GM18951 (cell line): ENCODE measurements around the gene NBEAL1.
"Not testable (repeated sequence)": the region's sequence is repeated elsewhere in the genome, so short reads cannot be mapped to it uniquely, and the experiment has no call there.

Experiments
- POLR2A ChIP-seq: IDR thresholded peaks from 4 replicates; pipeline ENCODE4 v1.6.1; 2011; ENCODE audit warnings: mild to moderate bottlenecking; ENCODE audit not compliant: insufficient read length, insufficient read depth; ENCODE audit errors: extremely low read depth
- in situ Hi-C: fragments of 300-500 bp; cut with MboI; formaldehyde crosslinking; loops from one replicate; pipeline ENCODE4 v1.12.0; 2022; ENCODE audit warnings: low sequenced_read_pairs, mixed read lengths, inconsistent platforms; ENCODE audit not compliant: unreplicated experiment

NBEAL1 gene

DNA sequence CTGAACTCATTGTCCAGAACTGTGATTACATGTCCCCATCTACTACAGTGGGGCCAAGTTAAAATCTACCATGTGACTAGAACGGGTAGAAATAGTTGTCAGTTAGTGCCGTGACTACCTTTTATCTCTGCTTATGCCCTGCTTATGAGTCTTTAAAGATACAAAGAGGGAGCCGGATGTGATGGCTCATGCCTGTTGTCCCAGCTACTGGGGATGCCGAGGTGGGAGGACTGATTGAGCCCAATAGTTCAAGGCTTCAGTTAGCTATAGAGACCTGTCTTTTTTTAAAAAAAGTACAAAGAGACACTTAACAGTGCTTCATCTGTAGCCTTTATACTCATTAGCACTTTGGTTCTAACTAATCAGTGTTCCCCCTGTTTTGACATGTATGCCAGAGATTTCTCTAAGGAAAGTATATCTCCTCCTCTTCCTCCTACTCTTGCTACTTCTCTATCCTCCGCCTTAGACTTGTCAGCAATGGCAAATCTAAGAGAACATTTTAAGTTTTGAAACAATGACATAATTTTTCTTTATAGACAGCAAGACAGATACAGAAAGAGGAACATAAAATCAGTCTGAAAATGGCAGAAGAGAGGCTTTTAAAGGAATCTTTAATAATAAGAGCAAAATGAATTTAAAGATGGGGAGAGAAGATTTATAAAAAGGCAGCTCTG is 45.0 kb downstream of the NBEAL1 start:
- no peak for TF ChIP-seq POLR2A
- in situ Hi-C loops: no loop called here

DNA sequence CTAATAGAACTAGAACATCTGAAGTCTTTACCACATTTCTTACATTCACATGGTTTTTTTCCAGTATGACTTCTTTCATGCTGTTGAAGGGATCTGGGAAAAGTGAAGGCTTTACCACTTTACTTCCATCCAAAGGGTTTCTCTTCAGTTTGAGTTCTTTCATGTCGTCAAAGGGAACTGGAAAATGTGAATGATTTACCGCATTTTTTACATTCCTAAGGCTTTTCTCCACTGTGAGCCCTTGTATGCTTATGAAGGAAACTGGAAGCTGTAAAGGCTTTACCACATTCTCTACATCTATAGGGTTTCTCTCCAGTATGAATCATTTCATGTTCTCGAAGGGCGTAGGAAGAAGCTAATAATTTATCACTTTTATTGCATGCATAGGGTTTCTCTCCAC is 46.7 kb downstream of the NBEAL1 start:
- no peak for TF ChIP-seq POLR2A
- in situ Hi-C loops: no loop called here

DNA sequence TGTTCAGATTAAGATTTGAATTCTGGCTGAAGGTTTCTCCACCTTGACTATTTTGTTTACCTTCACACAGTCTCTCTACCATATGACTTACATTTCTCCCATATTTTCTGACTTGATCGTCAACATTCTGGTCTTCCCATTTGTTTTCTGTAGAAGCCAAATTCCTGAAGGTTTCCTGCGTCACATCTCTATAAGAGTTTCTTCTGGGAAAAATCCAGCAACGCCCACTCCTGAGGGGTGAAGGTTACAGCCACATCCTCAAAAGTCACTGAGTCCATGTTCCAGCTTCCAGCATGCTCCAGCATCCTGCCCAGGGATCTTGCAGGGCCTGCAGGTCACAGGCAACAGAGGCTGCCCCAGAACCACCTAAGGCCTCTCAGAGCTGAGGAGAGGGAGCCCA is 47.5 kb downstream of the NBEAL1 start:
- TF ChIP-seq POLR2A: no peak
- in situ Hi-C loops: no loop called here

DNA sequence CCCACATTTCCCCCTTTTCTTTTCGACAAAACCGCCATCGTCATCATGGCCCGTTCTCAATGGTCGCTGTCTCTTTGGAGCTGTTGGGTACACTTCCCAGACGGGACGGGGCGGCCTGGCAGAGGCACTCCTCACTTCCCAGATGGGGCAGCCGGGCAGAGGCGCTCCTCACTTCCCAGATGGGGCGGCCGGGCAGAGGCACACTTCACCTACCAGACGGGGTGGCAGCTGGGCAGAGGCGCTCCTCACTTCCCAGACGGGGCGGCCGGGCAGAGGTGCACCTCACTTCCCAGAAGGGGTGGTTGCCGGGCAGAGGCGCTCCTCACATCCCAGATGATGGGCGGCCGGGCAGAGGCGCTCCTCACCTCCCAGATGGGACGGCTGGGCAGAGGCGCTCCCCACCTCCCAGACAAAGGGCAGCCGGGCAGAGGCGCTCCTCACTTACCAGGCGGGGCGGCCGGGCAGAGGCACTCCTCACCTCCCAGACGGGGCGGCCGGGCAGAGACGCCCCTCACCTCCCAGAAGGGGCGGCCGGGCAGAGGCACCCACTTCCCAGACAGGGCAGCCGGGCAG is 51.9 kb downstream of the NBEAL1 start:
- in situ Hi-C loops: not testable (repeated sequence)

DNA sequence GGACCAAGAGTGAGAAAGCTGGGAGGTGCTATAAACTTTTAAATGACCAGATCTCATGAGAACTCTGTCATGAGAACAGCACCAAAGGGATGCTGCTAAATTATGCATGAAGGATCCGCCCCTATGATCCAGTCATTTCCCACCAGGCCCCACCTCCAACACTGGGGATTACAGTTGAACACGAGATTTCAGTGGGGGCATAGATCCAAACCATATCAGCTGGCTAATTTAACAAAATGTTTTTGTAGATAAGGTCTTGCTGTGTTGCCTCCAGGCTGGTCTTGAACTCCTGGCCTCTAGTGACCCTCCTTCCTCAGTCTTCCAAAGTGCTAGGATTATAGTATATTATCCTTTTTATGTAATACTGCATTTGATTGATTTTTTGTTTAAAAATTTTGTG is 56.0 kb downstream of the NBEAL1 start:
- in situ Hi-C loops: no loop called here
- no peak for TF ChIP-seq POLR2A

DNA sequence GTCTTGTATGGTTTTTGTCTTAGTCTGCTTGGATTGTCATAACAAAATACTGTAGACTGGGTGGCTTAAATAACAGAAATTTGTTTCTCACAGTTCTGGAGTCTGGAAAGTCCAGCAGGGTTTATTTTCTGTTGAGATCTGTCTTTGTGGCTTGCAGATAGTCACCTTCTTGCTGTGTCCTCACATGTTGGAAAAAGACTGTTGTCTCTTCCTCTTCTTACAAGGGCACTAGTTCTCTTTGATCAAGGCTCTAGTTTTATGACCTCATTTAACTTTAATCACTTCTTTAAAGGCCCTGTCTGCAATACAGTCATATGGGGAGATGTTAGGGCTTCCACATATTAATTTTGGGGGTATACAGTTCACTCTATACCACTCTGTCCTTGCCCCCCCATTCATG is 56.5 kb downstream of the NBEAL1 start:
- in situ Hi-C loops: no loop called here
- no peak for TF ChIP-seq POLR2A

DNA sequence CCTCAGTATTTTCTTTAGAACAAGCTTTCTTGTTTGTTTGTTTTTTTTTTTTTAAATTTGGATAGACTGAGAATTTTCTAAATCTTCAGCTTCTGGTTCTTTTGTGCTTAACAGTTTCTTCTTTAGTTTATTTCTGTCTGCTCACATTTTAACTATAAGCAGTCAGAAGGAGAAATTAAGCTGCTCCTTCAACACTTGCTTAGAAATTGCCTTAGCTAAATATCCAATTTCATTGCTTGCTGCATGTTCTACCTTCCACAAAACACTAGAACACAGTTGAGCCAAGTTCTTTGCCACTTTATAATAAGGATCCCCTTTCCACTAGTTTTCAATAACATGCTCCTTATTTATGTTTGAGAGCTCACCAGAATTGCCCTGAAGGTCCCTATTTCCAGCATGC is 57.7 kb downstream of the NBEAL1 start:
- in situ Hi-C loops: no loop called here
- no peak for TF ChIP-seq POLR2A

DNA sequence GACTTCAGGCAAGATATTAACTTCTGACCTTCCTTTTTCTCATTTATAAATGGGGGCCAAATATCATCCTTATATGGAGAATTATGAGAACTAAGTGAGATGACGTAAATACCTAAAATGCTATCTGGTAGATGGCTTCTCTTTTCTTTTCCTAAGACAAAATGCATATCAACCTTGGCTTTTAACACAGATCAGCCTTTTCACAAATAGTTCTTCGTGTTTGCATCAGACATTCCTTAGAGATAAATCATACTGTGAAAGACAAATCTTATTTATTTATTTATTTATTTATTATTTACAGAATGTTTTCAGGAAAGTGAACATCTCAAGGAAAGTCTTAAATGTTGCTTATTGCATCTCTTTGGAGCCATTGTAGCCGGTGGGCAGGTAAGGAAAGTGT is 62.8 kb downstream of the NBEAL1 start:
- no peak for TF ChIP-seq POLR2A
- in situ Hi-C loops: no loop called here

DNA sequence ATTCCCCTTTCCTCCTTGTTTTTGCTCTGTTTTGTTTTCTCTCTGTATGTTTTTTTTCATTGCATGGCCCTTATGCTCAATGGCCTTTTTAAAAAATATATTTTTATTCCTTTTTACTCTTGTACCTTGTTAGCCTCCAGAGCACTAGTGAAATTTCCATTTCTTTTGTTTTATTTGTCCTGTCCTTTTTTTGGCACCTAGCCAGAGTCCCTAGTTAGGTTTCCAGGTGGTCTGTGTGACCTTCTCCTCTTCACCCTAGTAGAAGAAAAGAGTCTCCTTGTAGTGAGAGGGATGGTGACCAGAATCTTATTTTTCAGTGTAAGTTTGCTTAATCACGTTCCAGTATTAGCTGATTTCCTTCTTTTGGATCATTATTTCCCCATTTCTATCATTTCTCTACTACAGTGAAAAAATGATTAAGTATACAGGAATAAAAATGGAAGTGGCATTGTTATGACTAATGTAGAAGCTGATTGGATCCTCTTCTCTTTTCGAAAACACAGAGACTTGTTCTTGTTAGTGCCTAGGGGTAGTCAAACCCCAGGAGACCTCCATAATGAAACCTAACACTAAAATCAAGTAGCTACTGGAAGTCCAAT is 65.9 kb downstream of the NBEAL1 start:
- in situ Hi-C loops: no loop called here
- TF ChIP-seq POLR2A: no peak

DNA sequence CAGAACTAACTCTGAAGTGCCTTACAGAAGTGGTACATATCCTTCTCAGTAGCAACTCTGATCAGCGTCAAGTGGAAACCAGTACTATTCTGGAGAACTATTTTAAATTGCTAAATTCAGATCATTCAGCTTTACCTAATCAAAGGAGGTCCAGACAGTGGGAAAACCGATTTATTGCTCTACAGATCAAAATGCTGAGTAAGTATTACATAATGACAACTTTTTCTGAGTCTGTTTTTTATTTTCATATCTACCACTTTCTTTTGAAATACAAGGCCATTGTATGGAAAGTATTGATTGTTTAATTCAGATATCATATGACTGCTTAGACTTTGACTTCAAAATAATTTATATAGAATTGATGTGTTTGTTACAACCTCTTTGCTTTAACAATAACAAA is 68.7 kb downstream of the NBEAL1 start:
- no peak for TF ChIP-seq POLR2A
- in situ Hi-C loops: no loop called here

DNA sequence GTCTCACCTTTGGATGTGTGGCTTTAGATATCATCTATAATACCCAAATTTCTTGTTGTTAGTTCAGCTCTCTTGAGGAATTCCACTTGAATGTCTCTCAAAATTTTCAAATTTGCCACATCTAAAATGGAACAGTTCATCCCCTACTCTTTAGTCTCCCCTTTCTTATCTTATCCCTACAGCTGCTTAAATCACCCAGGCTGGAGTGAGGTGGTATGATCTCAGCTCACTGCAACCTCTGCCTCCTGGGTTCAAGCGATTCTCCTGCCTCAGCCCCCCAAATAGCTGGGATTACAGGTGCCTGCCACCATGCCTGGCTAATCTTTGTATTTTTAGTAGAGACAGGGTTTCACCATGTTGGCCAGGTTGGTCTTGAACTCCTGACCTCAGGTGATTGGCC is 71.7 kb downstream of the NBEAL1 start:
- in situ Hi-C loops: not testable (repeated sequence)

DNA sequence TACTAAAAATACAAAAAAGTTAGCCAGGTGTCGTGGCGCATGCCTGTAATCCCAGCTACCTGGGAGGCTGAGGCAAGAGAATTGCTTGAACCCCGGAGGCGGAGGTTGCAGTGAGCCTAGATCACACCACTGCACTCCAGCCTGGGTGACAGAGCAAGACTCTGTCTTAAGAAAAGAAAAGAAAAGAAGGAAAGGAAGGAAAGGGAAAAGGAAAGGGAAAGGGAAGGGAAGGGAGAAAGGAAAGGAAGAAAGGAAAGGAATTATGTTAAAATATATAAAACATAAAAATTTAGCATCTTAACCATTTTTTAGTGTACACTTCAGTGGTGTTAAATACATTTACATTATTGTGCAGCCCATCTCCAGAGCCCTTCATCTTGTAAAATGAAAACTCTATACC is 76.0 kb downstream of the NBEAL1 start:
- in situ Hi-C loops: not testable (repeated sequence)

DNA sequence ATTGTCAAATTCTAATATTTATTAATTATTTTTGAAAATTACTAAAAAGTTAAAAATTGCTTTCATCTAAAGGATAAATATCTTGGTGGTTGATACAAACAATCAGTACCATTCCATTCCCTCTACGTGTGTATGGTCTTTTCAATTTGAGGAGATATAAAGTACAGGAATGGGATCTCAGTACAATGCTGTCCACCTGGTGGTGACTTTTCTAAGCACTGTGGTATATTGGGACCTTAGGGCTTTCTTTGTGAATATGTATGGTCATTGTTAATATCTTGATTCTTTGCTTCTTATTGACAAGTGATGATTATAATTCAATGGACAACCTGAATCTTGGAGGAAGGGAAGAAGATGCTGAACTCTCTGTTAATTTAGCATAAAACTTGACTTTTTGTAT is 83.1 kb downstream of the NBEAL1 start:
- in situ Hi-C loops: no loop called here
- TF ChIP-seq POLR2A: no peak

DNA sequence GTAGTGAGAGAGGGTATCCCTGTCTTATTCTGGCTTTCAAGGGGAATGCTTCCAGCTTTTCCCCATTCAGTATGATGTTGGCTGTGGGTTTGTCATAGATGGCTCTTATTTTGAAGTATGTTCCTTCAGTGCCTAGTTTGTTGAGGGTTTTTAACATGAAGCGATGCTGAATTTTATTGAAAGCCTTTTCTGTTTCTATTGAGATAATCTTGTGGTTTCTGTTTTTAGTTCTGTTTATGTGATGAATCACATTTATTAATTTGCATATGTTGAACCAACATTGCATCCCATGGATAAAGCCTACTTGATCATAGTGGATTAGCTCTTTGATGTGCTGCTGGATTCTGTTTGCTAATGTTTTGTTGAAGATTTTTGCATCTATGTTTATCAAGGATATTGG is 87.7 kb downstream of the NBEAL1 start:
- in situ Hi-C loops: loop anchor here (25.0 kb wide), 1 partner anchor 515 kb away; no protein-coding TSS in a partner anchor

DNA sequence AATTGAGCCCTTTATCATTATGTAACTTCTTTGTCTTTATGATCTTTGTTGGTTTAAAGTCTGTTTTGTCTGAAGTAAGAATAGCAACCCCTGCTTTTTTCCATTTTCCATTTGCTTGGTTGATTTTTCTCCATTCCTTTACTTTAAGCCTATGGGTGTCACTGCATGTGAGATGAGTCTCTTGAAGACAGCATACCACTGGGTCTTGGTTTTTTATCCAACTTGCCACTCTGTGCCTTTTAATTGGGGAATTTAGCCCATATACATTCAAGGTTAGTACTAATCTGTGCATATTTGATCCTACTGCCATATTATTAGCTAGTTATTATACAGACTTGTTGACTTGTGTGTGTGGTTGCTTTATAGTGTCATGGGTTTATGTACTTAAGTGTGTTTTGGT is 89.6 kb downstream of the NBEAL1 start:
- TF ChIP-seq POLR2A: no peak
- in situ Hi-C loops: loop anchor here (25.0 kb wide), 1 partner anchor 517 kb away; no protein-coding TSS in a partner anchor

DNA sequence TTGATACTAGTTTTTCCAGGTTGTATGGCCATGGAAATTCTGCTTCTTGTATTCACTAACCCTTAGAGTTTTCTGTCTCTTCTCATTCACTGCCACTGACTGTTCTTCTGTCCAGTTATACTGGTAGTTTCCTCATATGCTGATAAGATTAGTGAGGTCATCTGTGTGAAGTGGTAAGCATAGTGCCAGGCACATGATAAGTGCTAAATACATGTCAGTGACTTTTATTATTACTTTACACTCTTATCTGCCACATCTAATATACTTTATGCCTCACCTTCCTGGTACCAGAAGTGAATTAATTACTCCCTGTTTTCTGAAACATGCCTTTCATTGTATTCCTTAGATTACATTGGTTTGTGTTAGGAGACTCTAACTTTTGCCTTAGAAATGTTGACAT is 91.3 kb downstream of the NBEAL1 start:
- in situ Hi-C loops: loop anchor here (25.0 kb wide), 1 partner anchor 519 kb away; no protein-coding TSS in a partner anchor

DNA sequence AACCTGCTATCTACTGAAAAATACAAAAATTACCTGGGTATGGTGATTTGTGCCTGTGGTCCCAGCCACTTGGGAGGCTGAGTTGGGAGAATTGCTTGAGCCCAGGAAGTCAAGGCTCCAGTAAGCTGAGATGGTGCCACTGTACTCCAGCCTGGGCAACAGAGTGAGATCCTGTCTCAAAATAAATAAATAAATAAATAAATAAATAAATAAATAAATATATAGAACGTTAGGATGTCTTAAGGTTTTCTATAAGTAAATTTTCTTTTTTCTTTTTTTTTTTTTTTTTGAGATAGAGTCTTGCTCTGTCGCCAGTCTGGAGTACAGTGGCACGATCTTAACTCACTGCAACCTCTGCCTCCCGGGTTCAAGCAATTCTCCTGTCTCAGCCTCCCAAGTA is 95.8 kb downstream of the NBEAL1 start:
- in situ Hi-C loops: loop anchor here (25.0 kb wide), 1 partner anchor 523 kb away; no protein-coding TSS in a partner anchor

More for the DNA sequence above, 91.3 kb downstream of the NBEAL1 start:
- TF ChIP-seq POLR2A: no peak
